Brain microvascular endothelial cell (primary cell): ENCODE data around the gene ADARB2.
"Not testable (repeated sequence)": the region's sequence is repeated elsewhere in the genome, so short reads cannot be mapped to it uniquely, and the experiment has no call there.

Experiments
- DNase-seq: peaks from one replicate; pipeline ENCODE4 v3.0.0-alpha.2; 2020
- H3K27ac ChIP-seq: fragments of 250-450 bp; sonication (Bioruptor Pico); 2 replicates; pipeline ENCODE4 v1.5.1; 2020; ENCODE audit warnings: mild to moderate bottlenecking, moderate library complexity
- H3K27me3 ChIP-seq: fragments of 250-450 bp; sonication (Bioruptor Pico); replicated peaks from 2 replicates; pipeline ENCODE4 v1.5.1; 2020; ENCODE audit warnings: mild to moderate bottlenecking
- H3K36me3 ChIP-seq: fragments of 250-450 bp; sonication (Bioruptor Pico); replicated peaks from 2 replicates; pipeline ENCODE4 v1.5.1; 2020; ENCODE audit warnings: mild to moderate bottlenecking
- H3K4me3 ChIP-seq: 2 replicates; pipeline ENCODE4 v1.5.1; 2011; ENCODE audit warnings: low read depth, mild to moderate bottlenecking, control low read depth, low read length, moderate library complexity
- in situ Hi-C: cut with HindIII; loops from 2 replicates; pipeline ENCODE4 v1.10.0; 2017; ENCODE audit warnings: low sequenced_read_pairs, low pct_ligation_motif_present
- TF ChIP-seq, protein P1 (sequence below): IDR thresholded peaks from 2 replicates; pipeline ENCODE4 v1.5.1; 2011; ENCODE audit warnings: low read depth, mild to moderate bottlenecking, moderate library complexity, low read length, control low read depth, inconsistent platforms; ENCODE audit errors: missing control alignments

Gene ADARB2

DNA sequence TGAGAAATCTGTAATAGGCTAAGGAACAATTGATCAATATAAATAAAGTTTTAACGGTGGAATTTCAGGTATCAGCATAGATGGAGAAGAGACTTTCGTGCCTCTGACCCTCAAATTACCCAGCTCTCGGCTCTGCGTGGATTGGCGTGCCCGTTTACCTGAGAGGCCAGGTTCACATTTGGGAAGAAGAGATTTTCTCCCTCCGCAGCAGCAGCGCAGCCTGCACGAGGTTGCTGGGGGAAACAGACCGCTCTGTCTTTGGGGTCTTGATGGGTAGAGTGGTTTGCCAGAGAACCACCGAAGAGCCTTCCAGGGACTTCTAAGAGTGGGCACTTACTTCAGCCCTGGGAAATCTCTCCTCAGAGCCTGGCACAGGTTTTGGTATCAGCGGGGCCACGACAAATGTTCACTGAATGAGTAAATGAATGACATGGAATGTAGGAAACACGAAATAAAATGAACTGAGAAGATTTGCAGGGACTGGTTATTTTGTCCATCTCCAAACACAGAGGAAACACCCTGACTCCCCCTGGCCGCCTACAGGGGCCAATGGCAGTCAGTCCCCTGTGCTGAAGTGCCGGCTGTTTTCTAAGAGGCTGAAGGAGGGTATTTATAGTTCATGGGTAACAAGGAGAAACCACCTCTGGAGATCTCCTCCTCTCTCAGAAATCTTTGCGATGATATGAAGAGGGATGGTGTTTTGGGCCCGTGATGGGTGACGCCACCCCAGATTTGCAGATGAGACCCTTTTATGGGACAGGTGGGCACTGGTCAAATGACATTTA is 338.5 kb downstream of the ADARB2 start:
- TF ChIP-seq, protein P1, sequence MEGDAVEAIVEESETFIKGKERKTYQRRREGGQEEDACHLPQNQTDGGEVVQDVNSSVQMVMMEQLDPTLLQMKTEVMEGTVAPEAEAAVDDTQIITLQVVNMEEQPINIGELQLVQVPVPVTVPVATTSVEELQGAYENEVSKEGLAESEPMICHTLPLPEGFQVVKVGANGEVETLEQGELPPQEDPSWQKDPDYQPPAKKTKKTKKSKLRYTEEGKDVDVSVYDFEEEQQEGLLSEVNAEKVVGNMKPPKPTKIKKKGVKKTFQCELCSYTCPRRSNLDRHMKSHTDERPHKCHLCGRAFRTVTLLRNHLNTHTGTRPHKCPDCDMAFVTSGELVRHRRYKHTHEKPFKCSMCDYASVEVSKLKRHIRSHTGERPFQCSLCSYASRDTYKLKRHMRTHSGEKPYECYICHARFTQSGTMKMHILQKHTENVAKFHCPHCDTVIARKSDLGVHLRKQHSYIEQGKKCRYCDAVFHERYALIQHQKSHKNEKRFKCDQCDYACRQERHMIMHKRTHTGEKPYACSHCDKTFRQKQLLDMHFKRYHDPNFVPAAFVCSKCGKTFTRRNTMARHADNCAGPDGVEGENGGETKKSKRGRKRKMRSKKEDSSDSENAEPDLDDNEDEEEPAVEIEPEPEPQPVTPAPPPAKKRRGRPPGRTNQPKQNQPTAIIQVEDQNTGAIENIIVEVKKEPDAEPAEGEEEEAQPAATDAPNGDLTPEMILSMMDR, result no peak
- Histone ChIP-seq H3K36me3 (no peaks in the 10 kb centered on the region), H3K4me3 (no peak overlapping the region), H3K27ac (no peak overlapping the region), H3K27me3 (no peaks in the 10 kb centered on the region)
- in situ Hi-C loops, result no loop called here
- DNase-seq, result no peak

DNA sequence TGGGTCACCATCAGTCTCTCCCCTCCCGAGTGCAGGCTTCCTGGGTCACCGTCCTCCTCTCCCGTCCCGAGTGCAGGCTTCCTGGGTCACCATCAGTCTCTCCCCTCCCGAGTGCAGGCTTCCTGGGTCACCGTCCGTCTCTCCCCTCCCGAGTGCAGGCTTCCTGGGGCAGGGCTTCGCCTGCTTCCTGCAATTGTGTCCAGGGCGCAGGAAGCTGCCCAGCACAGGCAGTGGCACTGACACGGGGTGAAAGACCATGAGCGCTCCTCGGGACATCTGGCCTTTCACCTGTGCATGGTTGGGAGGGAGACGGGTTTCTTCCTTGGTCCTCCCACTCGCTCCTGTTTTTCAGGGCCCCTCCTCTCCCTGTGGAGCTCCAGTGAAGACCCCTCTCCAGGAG is 339.2 kb downstream of the ADARB2 start:
- H3K27ac ChIP-seq, H3K36me3 ChIP-seq, H3K27me3 ChIP-seq, in situ Hi-C loops, H3K4me3 ChIP-seq, DNase-seq: not testable (repeated sequence)

DNA sequence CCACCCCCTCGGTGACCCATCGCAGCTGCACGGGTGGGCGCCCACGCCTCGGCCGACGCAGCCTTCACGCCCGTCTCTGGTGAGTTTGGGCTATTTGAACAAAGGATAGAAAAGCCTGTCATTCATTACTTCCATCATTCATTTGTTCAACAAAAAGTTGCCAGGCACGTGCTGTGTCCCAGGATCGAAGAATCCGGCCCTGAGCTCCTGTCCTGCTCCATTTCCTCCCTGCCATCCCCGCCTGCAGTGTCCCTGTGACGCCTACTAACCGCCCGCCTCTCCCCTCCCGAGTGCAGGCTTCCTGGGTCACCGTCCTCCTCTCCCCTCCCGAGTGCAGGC is 341.1 kb downstream of the ADARB2 start:
- TF ChIP-seq, protein P1, result no peak
- H3K27ac ChIP-seq, result no peak overlapping the region
- no peaks in the 10 kb centered on the region for H3K27me3 ChIP-seq
- in situ Hi-C loops, result no loop called here
- no peaks in the 10 kb centered on the region for H3K36me3 ChIP-seq
- no peak for DNase-seq
- H3K4me3 ChIP-seq, result no peak overlapping the region

DNA sequence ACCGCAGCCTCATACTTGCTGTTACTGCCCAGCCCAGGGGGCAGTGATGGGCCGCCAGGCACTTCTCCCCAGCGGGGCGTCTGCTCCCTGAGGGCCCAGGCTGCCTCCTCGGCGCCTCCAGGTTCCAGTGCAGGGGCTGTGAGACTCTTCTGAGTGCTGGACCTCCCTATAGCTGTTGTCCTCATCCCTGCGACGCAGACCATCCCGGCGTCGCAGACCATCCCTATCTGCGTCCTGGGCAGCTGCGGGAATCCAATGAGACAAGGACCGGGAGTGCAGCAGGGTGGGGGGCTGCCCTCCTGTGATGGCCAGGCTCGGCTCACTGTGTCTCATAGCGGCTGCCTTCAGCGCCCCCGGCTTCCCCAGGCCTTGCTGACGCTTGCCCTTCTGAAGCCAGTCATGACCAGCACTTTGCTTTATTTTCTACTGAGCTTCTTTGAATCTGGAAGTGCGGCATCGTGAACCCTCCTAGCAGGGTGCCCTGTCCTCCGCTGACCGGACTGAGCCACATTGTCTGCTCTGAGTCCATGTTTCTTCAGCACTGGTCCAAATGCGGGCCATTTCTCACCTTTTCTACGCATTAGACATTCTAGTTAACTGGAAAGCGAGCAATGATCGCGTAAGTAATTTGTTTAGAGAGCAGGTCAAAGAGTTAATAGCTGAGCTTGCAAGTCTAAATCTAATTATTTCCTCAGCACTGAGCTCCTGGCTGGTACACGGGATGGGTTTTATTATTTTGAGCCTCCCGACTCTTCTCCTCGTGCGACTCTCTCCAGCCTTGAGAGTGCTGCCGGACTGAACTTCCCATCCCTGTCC is 341.6 kb downstream of the ADARB2 start:
- TF ChIP-seq, protein P1, result no peak
- DNase-seq, result no peak
- Histone ChIP-seq H3K4me3 (no peak overlapping the region), H3K27me3 (no peaks in the 10 kb centered on the region), H3K36me3 (no peaks in the 10 kb centered on the region), H3K27ac (no peak overlapping the region)
- in situ Hi-C loops, result no loop called here

DNA sequence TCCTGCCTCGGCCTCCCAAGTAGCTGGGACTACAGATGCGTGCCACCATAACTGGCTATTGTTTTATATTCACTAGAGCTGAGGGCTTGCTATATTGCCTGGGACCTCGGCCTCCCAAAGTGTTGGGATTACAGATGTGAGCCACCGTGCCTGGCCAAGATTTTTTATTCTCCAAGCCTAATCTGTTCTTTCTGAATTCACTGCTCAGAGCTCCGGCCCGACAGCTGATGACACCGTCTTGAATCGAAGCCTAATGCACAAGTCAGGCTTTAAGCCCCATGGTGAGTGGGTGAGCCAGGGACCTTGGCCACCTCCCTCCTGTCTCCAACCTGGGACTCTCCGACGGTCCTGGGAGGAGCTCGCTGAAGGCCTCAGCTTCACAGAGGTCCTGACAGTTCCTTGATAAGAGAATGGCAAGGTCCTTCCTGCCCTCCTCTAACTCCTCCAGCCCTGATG is 342.3 kb downstream of the ADARB2 start:
- in situ Hi-C loops, result no loop called here
- Histone ChIP-seq H3K27me3 (no peaks in the 10 kb centered on the region), H3K4me3 (no peak overlapping the region), H3K36me3 (no peaks in the 10 kb centered on the region), H3K27ac (no peak overlapping the region)
- DNase-seq, result no peak
- TF ChIP-seq, protein P1, result no peak

DNA sequence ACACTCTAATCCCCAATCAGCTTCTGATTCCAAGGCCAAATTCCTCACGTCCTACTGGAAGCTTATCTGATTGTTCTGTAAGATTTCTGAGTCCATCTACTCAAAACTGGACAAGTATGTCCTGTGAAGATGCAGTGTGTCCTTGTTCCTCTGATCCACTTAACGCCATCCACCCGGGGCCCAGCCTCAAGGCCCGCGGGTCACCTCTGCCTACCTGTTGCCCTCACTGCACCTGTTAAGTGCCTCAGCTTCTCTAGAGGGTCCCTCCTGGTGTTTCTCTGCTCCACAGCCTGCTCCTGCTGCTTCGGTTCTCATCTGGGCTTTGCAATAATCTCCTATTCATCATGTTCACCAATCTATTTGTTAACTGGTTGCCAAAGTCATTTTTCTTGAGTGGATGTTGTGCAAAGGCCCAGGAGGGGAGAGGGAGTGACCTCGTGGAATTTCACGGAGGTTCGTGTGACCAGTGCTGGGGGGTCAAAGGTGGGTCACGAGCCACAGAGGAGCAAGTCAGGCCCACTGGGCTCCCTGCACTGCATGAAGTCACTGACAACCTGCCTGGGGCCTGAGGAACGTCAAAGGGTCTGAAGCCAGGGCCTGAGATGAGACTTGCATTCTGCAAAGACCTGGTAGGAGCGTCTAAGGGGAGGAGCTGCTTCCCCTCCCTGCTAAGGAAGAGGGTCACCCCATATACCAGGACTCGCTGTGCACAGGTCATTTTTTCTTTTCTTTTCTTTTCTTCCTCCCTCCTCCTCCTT is 343.0 kb downstream of the ADARB2 start:
- in situ Hi-C loops, result no loop called here
- no peaks in the 10 kb centered on the region for H3K36me3 ChIP-seq
- TF ChIP-seq, protein P1, result no peak
- no peak overlapping the region for H3K4me3 ChIP-seq
- no peak overlapping the region for H3K27ac ChIP-seq
- H3K27me3 ChIP-seq, result no peaks in the 10 kb centered on the region
- DNase-seq, result no peak
